GM19240 (cell line): ENCODE data around the gene NMNAT3.
A peak's percentile ranks its signal among the peaks of the same experiment; 100 is the strongest.

Experiments
- DNase-seq: peaks from one replicate; pipeline ENCODE4 v3.0.0; 2011; ENCODE audit warnings: low spot score; ENCODE audit not compliant: insufficient read length

The NMNAT3 gene

GRCh38 chr3:139677388-139678155 lies at the start of gene NMNAT3:
Gene NMNAT3 (minus strand): TSS chr3:139677972. CDS start chr3:139627724, 50,248 bp downstream.
- DNase-seq = peak; percentile 28

- DNase-seq = no peak
Measured at GRCh38 chr3:139721370-139721769, 43.6 kb upstream of the NMNAT3 start.

- DNase-seq = no peak
Measured at GRCh38 chr3:139718415-139718814, 40.6 kb upstream of the NMNAT3 start.

- no peak for DNase-seq
Measured at GRCh38 chr3:139716908-139717485, 39.2 kb upstream of the NMNAT3 start.

- no peak for DNase-seq
Measured at GRCh38 chr3:139715743-139716360, 38.1 kb upstream of the NMNAT3 start.

GRCh38 chr3:139715166-139715565 lies 37.4 kb upstream of the NMNAT3 start:
- no peak for DNase-seq

- no peak for DNase-seq
Measured at GRCh38 chr3:139710212-139710611, 32.4 kb upstream of the NMNAT3 start.

GRCh38 chr3:139705631-139706030 lies 27.9 kb upstream of the NMNAT3 start:
- no peak for DNase-seq

GRCh38 chr3:139696314-139696604 lies 18.5 kb upstream of the NMNAT3 start:
- DNase-seq = no peak

GRCh38 chr3:139695426-139696313 lies 17.9 kb upstream of the NMNAT3 start:
- DNase-seq = no peak

- DNase-seq = no peak
Measured at GRCh38 chr3:139695007-139695406, 17.2 kb upstream of the NMNAT3 start.

- no peak for DNase-seq
Measured at GRCh38 chr3:139694542-139694941, 16.8 kb upstream of the NMNAT3 start.

GRCh38 chr3:139691619-139692018 lies 13.8 kb upstream of the NMNAT3 start:
- DNase-seq = no peak

- DNase-seq = no peak
Measured at GRCh38 chr3:139689708-139690228, 12.0 kb upstream of the NMNAT3 start.

GRCh38 chr3:139689122-139689521 lies 11.3 kb upstream of the NMNAT3 start:
- DNase-seq = no peak

- DNase-seq = no peak
Measured at GRCh38 chr3:139687431-139687830, 9.7 kb upstream of the NMNAT3 start.

GRCh38 chr3:139686624-139687023 lies 8.9 kb upstream of the NMNAT3 start:
- DNase-seq = no peak

- DNase-seq = no peak
Measured at GRCh38 chr3:139686206-139686605, 8.4 kb upstream of the NMNAT3 start.

- DNase-seq = no peak
Measured at GRCh38 chr3:139679220-139679775, 1.5 kb upstream of the NMNAT3 start.

GRCh38 chr3:139676632-139677387 lies 962 bp downstream of the NMNAT3 start:
- no peak for DNase-seq

GRCh38 chr3:139676108-139676507 lies 1.7 kb downstream of the NMNAT3 start:
- DNase-seq = no peak
